H9 (cell line): ENCODE results near the gene CCT7. TPM values are rescaled to one million over a fixed set of nuclear protein-coding genes. Genes with fewer than 3 reads are reported as not detected.

Source experiments
- DNase-seq: peaks from one replicate; pipeline ENCODE4 v3.0.0-alpha.2; 2017
- H2AFZ ChIP-seq: one replicate; pipeline ENCODE4 v1.6.1; 2013; ENCODE audit warnings: mild to moderate bottlenecking, low read length, control low read depth, moderate library complexity
- H2AK5ac ChIP-seq: 2 replicates; pipeline ENCODE4 v1.6.1; 2013; ENCODE audit warnings: low read length, control low read depth, mixed read lengths; ENCODE audit not compliant: insufficient read length
- H2BK120ac ChIP-seq: one replicate; pipeline ENCODE4 v1.6.1; 2013; ENCODE audit warnings: low read depth, mild to moderate bottlenecking, low read length, control low read depth, inconsistent platforms; ENCODE audit not compliant: poor library complexity, severe bottlenecking
- H2BK12ac ChIP-seq: 2 replicates; pipeline ENCODE4 v1.6.1; 2013; ENCODE audit warnings: low read length, control low read depth, mixed read lengths, low read depth; ENCODE audit not compliant: insufficient read length
- H2BK15ac ChIP-seq: 2 replicates; pipeline ENCODE4 v1.6.1; 2013; ENCODE audit warnings: low read depth, low read length, control low read depth
- H2BK20ac ChIP-seq: one replicate; pipeline ENCODE4 v1.6.1; 2013; ENCODE audit warnings: low read depth, mild to moderate bottlenecking, low read length, control low read depth, inconsistent platforms; ENCODE audit not compliant: poor library complexity, severe bottlenecking
- H2BK5ac ChIP-seq: 2 replicates; pipeline ENCODE4 v1.6.1; 2013; ENCODE audit warnings: low read length, control low read depth, mixed read lengths; ENCODE audit not compliant: insufficient read length
- H3K14ac ChIP-seq: 2 replicates; pipeline ENCODE4 v1.6.1; 2013; ENCODE audit warnings: low read length, control low read depth; ENCODE audit not compliant: insufficient read depth
- H3K18ac ChIP-seq: 2 replicates; pipeline ENCODE4 v1.6.1; 2013; ENCODE audit warnings: low read depth, mild to moderate bottlenecking, mixed read lengths, low read length, control low read depth; ENCODE audit not compliant: insufficient read length
- H3K23ac ChIP-seq: 2 replicates; pipeline ENCODE4 v1.6.1; 2013; ENCODE audit warnings: low read length, control low read depth, mixed read lengths, low read depth; ENCODE audit not compliant: insufficient read length
- H3K23me2 ChIP-seq: 2 replicates; pipeline ENCODE4 v1.6.1; 2013; ENCODE audit warnings: low read depth, mild to moderate bottlenecking, mixed read lengths, low read length, control low read depth; ENCODE audit not compliant: insufficient read length, poor library complexity, severe bottlenecking
- H3K27ac ChIP-seq: 2 replicates; pipeline ENCODE4 v1.5.1; 2013; ENCODE audit warnings: low read length, control low read depth, mixed read lengths, low read depth; ENCODE audit not compliant: insufficient read length
- H3K27me3 ChIP-seq: 2 replicates; pipeline ENCODE4 v1.6.1; 2013; ENCODE audit warnings: low read length, control low read depth, inconsistent platforms; ENCODE audit not compliant: insufficient read depth
- H3K4ac ChIP-seq: 2 replicates; pipeline ENCODE4 v1.6.1; 2013; ENCODE audit warnings: low read depth, mild to moderate bottlenecking, control low read depth, inconsistent platforms, low read length, moderate library complexity
- H3K4me1 ChIP-seq: 2 replicates; pipeline ENCODE4 v1.6.1; 2013; ENCODE audit warnings: low read length, control low read depth, inconsistent platforms; ENCODE audit not compliant: insufficient read depth
- H3K4me2 ChIP-seq: 2 replicates; pipeline ENCODE4 v1.6.1; 2013; ENCODE audit warnings: low read length, control low read depth, mixed read lengths; ENCODE audit not compliant: insufficient read length, insufficient read depth
- H3K56ac ChIP-seq: 2 replicates; pipeline ENCODE4 v1.6.1; 2013; ENCODE audit warnings: low read depth, mild to moderate bottlenecking, mixed read lengths, low read length, control low read depth; ENCODE audit not compliant: insufficient read length
- H3K79me1 ChIP-seq: 2 replicates; pipeline ENCODE4 v1.6.1; 2013; ENCODE audit warnings: low read depth, mild to moderate bottlenecking, moderate library complexity, low read length, control low read depth, inconsistent platforms; ENCODE audit not compliant: insufficient read depth, poor library complexity, severe bottlenecking
- H3K79me2 ChIP-seq: 2 replicates; pipeline ENCODE4 v1.6.1; 2013; ENCODE audit warnings: low read length, control low read depth, inconsistent platforms; ENCODE audit not compliant: insufficient read depth
- H3K9ac ChIP-seq: 2 replicates; pipeline ENCODE4 v1.6.1; 2013; ENCODE audit warnings: low read length, control low read depth, mixed read lengths; ENCODE audit not compliant: insufficient read length; ENCODE audit errors: extremely low read depth
- H3K9me3 ChIP-seq: one replicate; pipeline ENCODE4 v1.6.1; 2013; ENCODE audit warnings: low read depth, low read length, inconsistent platforms; ENCODE audit not compliant: control insufficient read depth
- H3T11ph ChIP-seq: one replicate; pipeline ENCODE4 v1.6.1; 2013; ENCODE audit warnings: mild to moderate bottlenecking, low read length, control low read depth, inconsistent platforms
- H4K20me1 ChIP-seq: one replicate; pipeline ENCODE4 v1.6.1; 2013; ENCODE audit not compliant: control insufficient read depth, insufficient read length, insufficient read depth
- H4K5ac ChIP-seq: 2 replicates; pipeline ENCODE4 v1.6.1; 2013; ENCODE audit warnings: low read depth, mild to moderate bottlenecking, mixed read lengths, low read length, control low read depth; ENCODE audit not compliant: insufficient read length
- H4K8ac ChIP-seq: replicated peaks from 2 replicates; pipeline ENCODE4 v1.6.1; 2013; ENCODE audit warnings: low read length, control low read depth, mixed read lengths, low read depth; ENCODE audit not compliant: insufficient read length
- H4K91ac ChIP-seq: 2 replicates; pipeline ENCODE4 v1.6.1; 2013; ENCODE audit warnings: low read depth, mild to moderate bottlenecking, moderate library complexity, mixed read lengths, low read length, control low read depth; ENCODE audit not compliant: insufficient read length
- H3K27ac Mint-ChIP-seq, 3 experiments: 2 replicates in 2 of 3; 3 replicates in 1 of 3; pipeline ENCODE4 v1.8.0; 2020 to 2021; ENCODE audit warnings: mixed read lengths in 3 of 3, mild to moderate bottlenecking in 1 of 3, moderate library complexity in 1 of 3
- H3K27me3 Mint-ChIP-seq: 2 replicates; pipeline ENCODE4 v1.8.0; 2021; ENCODE audit warnings: low read depth, mild to moderate bottlenecking, moderate library complexity, mixed read lengths
- H3K36me3 Mint-ChIP-seq, 3 experiments: 2 replicates in 2 of 3; 3 replicates in 1 of 3; pipeline ENCODE4 v1.8.0; 2020 to 2021; ENCODE audit warnings: low read depth in 3 of 3, mixed read lengths in 3 of 3; ENCODE audit not compliant: insufficient read depth in 1 of 3
- H3K4me1 Mint-ChIP-seq, 2 experiments: 2 replicates each; pipeline ENCODE4 v1.8.0; 2020; ENCODE audit warnings: mixed read lengths in 2 of 2
- H3K4me3 Mint-ChIP-seq, 2 experiments: 2 replicates in 1 of 2; 3 replicates in 1 of 2; pipeline ENCODE4 v1.8.0; 2020 to 2021; ENCODE audit warnings: mild to moderate bottlenecking in 2 of 2, mixed read lengths in 2 of 2, moderate library complexity in 1 of 2
- H3K9me3 Mint-ChIP-seq, 2 experiments: 2 replicates in 1 of 2; 3 replicates in 1 of 2; pipeline ENCODE4 v1.8.0; 2020; ENCODE audit warnings: mild to moderate bottlenecking in 2 of 2, mixed read lengths in 2 of 2, moderate library complexity in 1 of 2
- CTCF ChIP-seq: fragments of 200-600 bp; sonication (generic); conservative IDR thresholded peaks from 3 replicates; pipeline ENCODE4 v1.8.0; 2021; ENCODE audit warnings: antibody characterized with exemption, mild to moderate bottlenecking
- WGBS: extraction: QIAGEN DNeasy Blood & Tissue Kit; methylation state at CpG from one replicate; pipeline ENCODE4 v1.1.7; 2013; ENCODE audit warnings: missing lambda C conversion rate, low lambda C conversion rate, mixed read lengths; ENCODE audit not compliant: insufficient read length; ENCODE audit errors: extremely low coverage; 5-methylcytosine and 5-hydroxymethylcytosine counted together
- total RNA-seq: library from RNA; stranded (reverse); gene quantifications from 2 replicates; pipeline ENCODE4 v1.2.1, GENCODE V29; 2021

The CCT7 gene
- total RNA-seq, 1 experiment from 2014 or later = 500 TPM

- no peak overlapping the region for H2BK15ac ChIP-seq
- WGBS = no CpG with 5 or more reads among the region's 26 CpGs
These were observed 32.2 kb downstream of the CCT7 start for GRCh38 chr2:73266061-73266901.

More at GRCh38 chr2:73266061-73266901, 32.2 kb downstream of the CCT7 start:
- no peak overlapping the region for H3K18ac ChIP-seq
- H3K79me2 ChIP-seq = no peaks in the 10 kb centered on the region
- no peak overlapping the region for H2BK120ac ChIP-seq
- no peaks in the 10 kb centered on the region for H3K79me1 ChIP-seq
- DNase-seq = no peak
- H2BK20ac ChIP-seq = no peak overlapping the region
- H3K23ac ChIP-seq = no peak overlapping the region
- no peak overlapping the region for H3K27ac ChIP-seq
- H3K56ac ChIP-seq = no peak overlapping the region
- H3K9me3 ChIP-seq = no peaks in the 10 kb centered on the region
- Mint-ChIP-seq H3K4me3 (no peak overlapping the region; a peak in 1 of 5 replicates), H3K36me3 (peaks cover 4 to 25% (median 14%) of the 10 kb centered on the region in 3 experiments; a peak in 6 of 7 replicates), H3K4me1 (peaks cover 9 to 14% of the 10 kb centered on the region in 2 experiments), H3K9me3 (no peaks in the 10 kb centered on the region), H3K27ac (no peak overlapping the region), H3K27me3 (peaks cover 37% of the 10 kb centered on the region)
- no peak for TF ChIP-seq CTCF
- no peak overlapping the region for H4K8ac ChIP-seq
- no peaks in the 10 kb centered on the region for H4K20me1 ChIP-seq
- no peak overlapping the region for H2BK12ac ChIP-seq
- no peak overlapping the region for H3K14ac ChIP-seq
- H4K91ac ChIP-seq = no peak overlapping the region
- no peak overlapping the region for H4K5ac ChIP-seq
- H2AK5ac ChIP-seq = no peak overlapping the region
- H3T11ph ChIP-seq = no peak overlapping the region
- no peak overlapping the region for H2BK5ac ChIP-seq
- no peak overlapping the region for H3K4ac ChIP-seq
- H3K9ac ChIP-seq = no peak overlapping the region
- H2AFZ ChIP-seq = no peak overlapping the region
- no peak overlapping the region for H3K4me2 ChIP-seq
- H3K23me2 ChIP-seq = peaks cover 9% of the 10 kb centered on the region
- no peaks in the 10 kb centered on the region; the same call in 1 of the 2 replicates for H3K27me3 ChIP-seq
- H3K4me1 ChIP-seq = peaks cover 2% of the 10 kb centered on the region; the same call in 1 of the 2 replicates
